HepG2 (cell line): ENCODE results near the gene TMF1. TPM values are rescaled to one million over a fixed set of nuclear protein-coding genes. Genes with fewer than 3 reads are reported as not detected.
A peak's percentile ranks its signal among the peaks of the same experiment; 100 is the strongest.

Experiments
- ATAC-seq: fragments of 200-7000 bp; cut with Tn5 transposase; 3 replicates; pipeline ENCODE4 v1.9.1; 2020; ENCODE audit warnings: mild to moderate bottlenecking, moderate library complexity
- BruUV-seq: library from RNA; stranded (reverse); fragments of 400-500 nt; replicated peaks from 2 replicates; lab custom pipeline; 2021; lab: Mats Ljungman, UMichigan
- CTCF ChIA-PET: fragments of 300-600 bp; formaldehyde crosslinking; extraction: SDS; loops from one replicate; lab custom pipeline; 2021; ENCODE audit warnings: low total read pairs, inconsistent platforms, low intra/inter-chr PET ratio; lab: Yijun Ruan, JAX
- POLR2A ChIA-PET: fragments of 350-600 bp; sonication (Branson Sonifier 250); formaldehyde crosslinking; loops from one replicate; lab custom pipeline; 2020; ENCODE audit warnings: antibody characterized with exemption, inconsistent platforms; lab: Yijun Ruan, JAX
- DNase-seq: peaks from one replicate; pipeline ENCODE4 v3.0.0-alpha.2; 2015; ENCODE audit warnings: low spot score
- FAIRE-seq: peaks from 3 replicates; lab custom pipeline; 2011; peaks lifted over from hg19 to GRCh38; lab: Jason Lieb, UNC
- H2AFZ ChIP-seq: one replicate; pipeline ENCODE4 v1.6.1; 2011; ENCODE audit warnings: low read length, inconsistent platforms
- H3K27ac ChIP-seq: fragments of 300-600 bp; 3 replicates; pipeline ENCODE4 v1.8.0; 2011; ENCODE audit warnings: mixed run types, mild to moderate bottlenecking, mixed read lengths, low read length, inconsistent platforms; ENCODE audit not compliant: insufficient read depth; ENCODE audit errors: extremely low read length
- H3K27me3 ChIP-seq, 2 experiments: fragments of 200-600 bp in 1 of 2; 2 replicates in 1 of 2; 3 replicates in 1 of 2; pipeline versions ENCODE4 v1.6.0 to v1.8.0; 2011; ENCODE audit warnings: low read length in 2 of 2, mild to moderate bottlenecking in 2 of 2, moderate library complexity in 2 of 2, inconsistent platforms in 1 of 2; ENCODE audit not compliant: insufficient read depth in 2 of 2, control insufficient read depth in 1 of 2
- H3K36me3 ChIP-seq, 2 experiments: fragments of 200-600 bp in 1 of 2; replicated peaks in 1 of 2; 2 replicates in 1 of 2; 3 replicates in 1 of 2; pipeline versions ENCODE4 v1.5.1 to v1.8.0; 2011; ENCODE audit warnings: low read length in 2 of 2, inconsistent platforms in 1 of 2; ENCODE audit not compliant: insufficient read depth in 2 of 2, control insufficient read depth in 1 of 2
- H3K4me1 ChIP-seq: 2 replicates; pipeline ENCODE4 v1.5.1; 2012; ENCODE audit warnings: low read length, inconsistent platforms; ENCODE audit not compliant: insufficient read depth
- H3K4me2 ChIP-seq: 2 replicates; pipeline ENCODE4 v1.6.0; 2011; ENCODE audit warnings: low read depth, low read length, inconsistent platforms
- H3K4me3 ChIP-seq, 3 experiments: fragments of 200-600 bp in 1 of 3; sonication (generic), shearing (Covaris generic) in 1 of 3; replicated peaks in 1 of 3; 2 replicates each; pipeline ENCODE4 v1.5.1; 2011 to 2016; ENCODE audit warnings: low read length in 3 of 3, inconsistent platforms in 2 of 3, low read depth in 2 of 3, mild to moderate bottlenecking in 2 of 3, control low read depth in 1 of 3, mixed read lengths in 1 of 3; ENCODE audit not compliant: insufficient read depth in 1 of 3
- H3K79me2 ChIP-seq: one replicate; pipeline ENCODE4 v1.6.1; 2011; ENCODE audit warnings: low read length, inconsistent platforms; ENCODE audit not compliant: insufficient read depth
- H3K9ac ChIP-seq: 2 replicates; pipeline ENCODE4 v1.6.0; 2011; ENCODE audit warnings: mild to moderate bottlenecking, low read depth, low read length, inconsistent platforms; ENCODE audit not compliant: insufficient read depth
- H3K9me3 ChIP-seq: 2 replicates; pipeline ENCODE4 v1.5.1; 2012; ENCODE audit warnings: mild to moderate bottlenecking, low read length
- H4K20me1 ChIP-seq: 2 replicates; pipeline ENCODE4 v1.6.0; 2011; ENCODE audit warnings: inconsistent platforms, mild to moderate bottlenecking, low read length, moderate library complexity; ENCODE audit not compliant: insufficient read depth
- ASH2L ChIP-seq: fragments of 300-600, 200-600 bp; sonication (generic); IDR thresholded peaks from 2 replicates; pipeline ENCODE4 v1.7.0; 2017; ENCODE audit warnings: low read depth, mild to moderate bottlenecking, moderate library complexity, mixed read lengths, low read length; ENCODE audit not compliant: insufficient read length
- FOXA3 ChIP-seq: IDR thresholded peaks from 2 replicates; pipeline ENCODE4 v1.6.1; 2016; ENCODE audit warnings: missing genetic modification reagents, missing compliant biosample characterization
- KLF6 ChIP-seq: IDR thresholded peaks from 2 replicates; pipeline ENCODE4 v1.8.0; 2016; ENCODE audit warnings: missing biosample characterization, missing genetic modification reagents
- NKX3-1 ChIP-seq: sonication (generic); formaldehyde crosslinking; IDR thresholded peaks from 2 replicates; pipeline ENCODE4 v1.5.0; 2020; ENCODE audit warnings: missing genetic modification reagents
- RAD21 ChIP-seq: fragments of 450-650 bp; formaldehyde crosslinking; IDR thresholded peaks from 2 replicates; pipeline ENCODE4 v1.5.0; 2020; ENCODE audit warnings: mild to moderate bottlenecking
- RXRB ChIP-seq: IDR thresholded peaks from 2 replicates; pipeline ENCODE4 v1.6.1; 2016; ENCODE audit warnings: borderline replicate concordance, missing genetic modification reagents, missing compliant biosample characterization
- SALL1 ChIP-seq: sonication (generic); formaldehyde crosslinking; IDR thresholded peaks from 2 replicates; pipeline ENCODE4 v1.8.0; 2022; ENCODE audit warnings: mild to moderate bottlenecking, missing genetic modification reagents
- SMC3 ChIP-seq: IDR thresholded peaks from 2 replicates; pipeline ENCODE4 v1.6.1; 2011; ENCODE audit warnings: low read length, improper control_type of control experiment
- STAG1 ChIP-seq: sonication (generic); formaldehyde crosslinking; IDR thresholded peaks from 2 replicates; pipeline ENCODE4 v1.4.0; 2020; ENCODE audit warnings: missing genetic modification reagents
- XRCC5 ChIP-seq: fragments of 200-400 bp; formaldehyde crosslinking; optimal IDR thresholded peaks from 2 replicates; pipeline ENCODE3; 2017; ENCODE audit warnings: mild to moderate bottlenecking, low read length
- YY1 ChIP-seq: IDR thresholded peaks from 2 replicates; pipeline ENCODE4 v1.6.1; 2011; ENCODE audit warnings: low read length, low read depth, moderate library complexity, mild to moderate bottlenecking; ENCODE audit not compliant: insufficient read depth, insufficient replicate concordance
- ZNF350 ChIP-seq: sonication (generic); formaldehyde crosslinking; IDR thresholded peaks from 2 replicates; pipeline ENCODE4 v1.4.0; 2020; ENCODE audit warnings: mild to moderate bottlenecking, low read depth, missing genetic modification reagents, borderline replicate concordance
- ZNF367 ChIP-seq: sonication (generic); formaldehyde crosslinking; IDR thresholded peaks from 2 replicates; pipeline ENCODE4 v1.4.0; 2020; ENCODE audit warnings: missing genetic modification reagents, borderline replicate concordance
- ZNF614 ChIP-seq: IDR thresholded peaks from 2 replicates; pipeline ENCODE4 v1.6.1; 2018; ENCODE audit warnings: missing biosample characterization, missing genetic modification reagents, inconsistent platforms, borderline replicate concordance
- WGBS: methylation state at CpG from one replicate; pipeline ENCODE4 v1.1.6; 2017; ENCODE audit warnings: low lambda C conversion rate; 5-methylcytosine and 5-hydroxymethylcytosine counted together
- in situ Hi-C: cut with HindIII; loops from 2 replicates; pipeline ENCODE4 v1.10.0; 2017; ENCODE audit warnings: low pct_unique_long_range_greater_than_20kb; ENCODE audit not compliant: extremely low pct_ligation_motif_present
- intact Hi-C: fragments of 100-400 bp; cut with micrococcal nuclease; formaldehyde crosslinking; loops from one replicate; pipeline ENCODE4 v1.10.0; 2022; ENCODE audit not compliant: unreplicated experiment
- polyA plus RNA-seq, 8 experiments: library from polyadenylated mRNA; depleted of rRNA in 3 of 8; stranded (reverse) in 7 of 8; unstranded in 1 of 8; fragments of >200 nt; fragmentation: Illumina TruSeq in 4 of 8; extraction: Trizol in 4 of 8; gene quantifications; 2 replicates each; pipeline versions ENCODE4 v1.2.1 to v1.2.3, GENCODE V29; 2011 to 2016; ENCODE audit warnings: low read depth in 4 of 8, missing spikeins in 1 of 8, mixed read lengths in 1 of 8; ENCODE audit not compliant: insufficient read depth in 1 of 8
- total RNA-seq, 5 experiments: library from RNA; depleted of rRNA; stranded (reverse); fragments of >200 nt; fragmentation: Illumina TruSeq; extraction: Trizol; gene quantifications; 2 replicates each; pipeline ENCODE4 v1.2.3, GENCODE V29; 2016; ENCODE audit warnings: low read depth in 1 of 5
- TF ChIP-seq, protein P1 (sequence below): sonication (generic); formaldehyde crosslinking; IDR thresholded peaks from 2 replicates; pipeline ENCODE4 v1.5.0; 2020; ENCODE audit warnings: mild to moderate bottlenecking, missing genetic modification reagents, borderline replicate concordance
- TF ChIP-seq, protein P2 (sequence below): sonication (generic); formaldehyde crosslinking; IDR thresholded peaks from 2 replicates; pipeline ENCODE4 v1.5.0; 2020; ENCODE audit warnings: mild to moderate bottlenecking, missing genetic modification reagents, moderate library complexity
- TF ChIP-seq, protein P3 (sequence below): sonication (generic); formaldehyde crosslinking; IDR thresholded peaks from 2 replicates; pipeline ENCODE4 v1.4.0; 2020; ENCODE audit warnings: low read depth, mild to moderate bottlenecking, missing genetic modification reagents

TMF1 gene
- total and polyA plus RNA-seq, 2 of the 13 experiments (the other 11 are each of a cell fraction or from before 2014, with no cell fraction given), result 12.1 to 38.4 TPM

DNA sequence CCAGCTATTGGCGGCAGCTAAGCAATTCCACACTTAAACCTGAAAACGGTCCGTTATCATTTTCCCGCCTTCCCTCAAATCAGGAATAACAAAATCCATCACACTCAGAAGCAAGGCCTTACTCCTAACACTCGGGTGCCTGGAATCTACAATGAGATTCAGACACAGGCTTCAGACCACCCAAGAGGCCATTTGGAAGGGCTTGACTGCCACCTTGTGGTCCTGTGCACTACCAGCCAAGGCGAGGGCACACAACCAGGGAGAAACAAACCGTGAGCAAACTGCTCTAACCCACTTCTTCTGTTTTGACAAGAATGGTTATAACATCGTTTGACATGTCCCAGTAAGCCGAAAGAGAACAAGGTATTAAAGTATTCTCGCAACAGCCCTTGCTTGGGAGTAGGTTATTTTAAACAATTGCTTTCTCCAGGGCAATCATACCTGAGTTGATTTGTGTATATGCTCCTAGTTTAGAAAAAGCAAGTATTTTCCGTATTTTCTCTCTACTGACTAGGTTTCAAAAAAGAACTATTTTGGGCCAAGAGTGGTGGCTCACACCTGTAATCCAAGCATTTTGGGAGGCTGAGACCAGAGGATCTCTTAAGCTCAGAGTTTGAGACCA is 79.7 kb downstream of the TMF1 start:
- Histone ChIP-seq H3K27me3 (peaks cover 2 to 23% of the 10 kb centered on the region in 2 experiments; a peak in 4 of 5 replicates), H3K9me3 (no peaks in the 10 kb centered on the region), H2AFZ (no peak overlapping the region), H3K36me3 (peaks cover 0 to 6% of the 10 kb centered on the region in 2 experiments; a peak in 2 of 5 replicates), H4K20me1 (no peaks in the 10 kb centered on the region), H3K27ac (no peak overlapping the region), H3K9ac (no peak overlapping the region), H3K4me2 (no peak overlapping the region), H3K4me1 (no peaks in the 10 kb centered on the region), H3K79me2 (no peaks in the 10 kb centered on the region), H3K4me3 (no peak overlapping the region)
- CTCF ChIA-PET, result interaction anchor here (0.6 to 1.8 kb wide), 3 partner anchors 78 to 96 kb away, joined by 3 to 19 read pairs (median 3); no protein-coding TSS in a partner anchor
- FAIRE-seq (peak; percentile 65), DNase-seq (peak; percentile 63), ATAC-seq (peak; percentile 99)
- POLR2A ChIA-PET, result no interaction called here
- 16% methylated on average over 11 of the region's 11 CpGs for WGBS
- BruUV-seq, result no TSS peak
- intact Hi-C loops (loop anchor here (1.0 to 5.0 kb wide), 5 partner anchors 40 to 1590 kb away; partner anchors contain the start of gene TAFA4), in situ Hi-C loops (loop anchor here (5.0 kb wide), 1 partner anchor 80 kb away; no protein-coding TSS in a partner anchor)
- TF ChIP-seq SALL1 (CRISPR knock-in tag) (0 out of 2 replicates have a peak, but pooled peaks have one; percentile 27), ZNF350 (CRISPR knock-in tag) (no peak), RXRB (CRISPR knock-in tag) (0 out of 2 replicates have a peak, but pooled peaks have one; percentile 17), ASH2L (no peak), NKX3-1 (CRISPR knock-in tag) (no peak), XRCC5 (peak; percentile 61), YY1 (peak; percentile 22), RAD21 (CRISPR knock-in tag) (peak; percentile 88), STAG1 (CRISPR knock-in tag) (peak; percentile 93), SMC3 (peak; percentile 90), ZNF367 (CRISPR knock-in tag) (no peak), FOXA3 (CRISPR knock-in tag) (0 out of 2 replicates have a peak, but pooled peaks have one; percentile 16), KLF6 (CRISPR knock-in tag) (peak; percentile 53; the same call in 1 of the 2 replicates), ZNF614 (CRISPR knock-in tag) (peak; percentile 55; the same call in 1 of the 2 replicates)
- TF ChIP-seq, protein P1, sequence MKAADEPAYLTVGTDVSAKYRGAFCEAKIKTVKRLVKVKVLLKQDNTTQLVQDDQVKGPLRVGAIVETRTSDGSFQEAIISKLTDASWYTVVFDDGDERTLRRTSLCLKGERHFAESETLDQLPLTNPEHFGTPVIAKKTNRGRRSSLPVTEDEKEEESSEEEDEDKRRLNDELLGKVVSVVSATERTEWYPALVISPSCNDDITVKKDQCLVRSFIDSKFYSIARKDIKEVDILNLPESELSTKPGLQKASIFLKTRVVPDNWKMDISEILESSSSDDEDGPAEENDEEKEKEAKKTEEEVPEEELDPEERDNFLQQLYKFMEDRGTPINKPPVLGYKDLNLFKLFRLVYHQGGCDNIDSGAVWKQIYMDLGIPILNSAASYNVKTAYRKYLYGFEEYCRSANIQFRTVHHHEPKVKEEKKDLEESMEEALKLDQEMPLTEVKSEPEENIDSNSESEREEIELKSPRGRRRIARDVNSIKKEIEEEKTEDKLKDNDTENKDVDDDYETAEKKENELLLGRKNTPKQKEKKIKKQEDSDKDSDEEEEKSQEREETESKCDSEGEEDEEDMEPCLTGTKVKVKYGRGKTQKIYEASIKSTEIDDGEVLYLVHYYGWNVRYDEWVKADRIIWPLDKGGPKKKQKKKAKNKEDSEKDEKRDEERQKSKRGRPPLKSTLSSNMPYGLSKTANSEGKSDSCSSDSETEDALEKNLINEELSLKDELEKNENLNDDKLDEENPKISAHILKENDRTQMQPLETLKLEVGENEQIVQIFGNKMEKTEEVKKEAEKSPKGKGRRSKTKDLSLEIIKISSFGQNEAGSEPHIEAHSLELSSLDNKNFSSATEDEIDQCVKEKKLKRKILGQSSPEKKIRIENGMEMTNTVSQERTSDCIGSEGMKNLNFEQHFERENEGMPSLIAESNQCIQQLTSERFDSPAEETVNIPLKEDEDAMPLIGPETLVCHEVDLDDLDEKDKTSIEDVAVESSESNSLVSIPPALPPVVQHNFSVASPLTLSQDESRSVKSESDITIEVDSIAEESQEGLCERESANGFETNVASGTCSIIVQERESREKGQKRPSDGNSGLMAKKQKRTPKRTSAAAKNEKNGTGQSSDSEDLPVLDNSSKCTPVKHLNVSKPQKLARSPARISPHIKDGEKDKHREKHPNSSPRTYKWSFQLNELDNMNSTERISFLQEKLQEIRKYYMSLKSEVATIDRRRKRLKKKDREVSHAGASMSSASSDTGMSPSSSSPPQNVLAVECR (CRISPR knock-in tag), result no peak
- TF ChIP-seq, protein P2, sequence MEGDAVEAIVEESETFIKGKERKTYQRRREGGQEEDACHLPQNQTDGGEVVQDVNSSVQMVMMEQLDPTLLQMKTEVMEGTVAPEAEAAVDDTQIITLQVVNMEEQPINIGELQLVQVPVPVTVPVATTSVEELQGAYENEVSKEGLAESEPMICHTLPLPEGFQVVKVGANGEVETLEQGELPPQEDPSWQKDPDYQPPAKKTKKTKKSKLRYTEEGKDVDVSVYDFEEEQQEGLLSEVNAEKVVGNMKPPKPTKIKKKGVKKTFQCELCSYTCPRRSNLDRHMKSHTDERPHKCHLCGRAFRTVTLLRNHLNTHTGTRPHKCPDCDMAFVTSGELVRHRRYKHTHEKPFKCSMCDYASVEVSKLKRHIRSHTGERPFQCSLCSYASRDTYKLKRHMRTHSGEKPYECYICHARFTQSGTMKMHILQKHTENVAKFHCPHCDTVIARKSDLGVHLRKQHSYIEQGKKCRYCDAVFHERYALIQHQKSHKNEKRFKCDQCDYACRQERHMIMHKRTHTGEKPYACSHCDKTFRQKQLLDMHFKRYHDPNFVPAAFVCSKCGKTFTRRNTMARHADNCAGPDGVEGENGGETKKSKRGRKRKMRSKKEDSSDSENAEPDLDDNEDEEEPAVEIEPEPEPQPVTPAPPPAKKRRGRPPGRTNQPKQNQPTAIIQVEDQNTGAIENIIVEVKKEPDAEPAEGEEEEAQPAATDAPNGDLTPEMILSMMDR (CRISPR knock-in tag), result peak; percentile 94
- TF ChIP-seq, protein P3, sequence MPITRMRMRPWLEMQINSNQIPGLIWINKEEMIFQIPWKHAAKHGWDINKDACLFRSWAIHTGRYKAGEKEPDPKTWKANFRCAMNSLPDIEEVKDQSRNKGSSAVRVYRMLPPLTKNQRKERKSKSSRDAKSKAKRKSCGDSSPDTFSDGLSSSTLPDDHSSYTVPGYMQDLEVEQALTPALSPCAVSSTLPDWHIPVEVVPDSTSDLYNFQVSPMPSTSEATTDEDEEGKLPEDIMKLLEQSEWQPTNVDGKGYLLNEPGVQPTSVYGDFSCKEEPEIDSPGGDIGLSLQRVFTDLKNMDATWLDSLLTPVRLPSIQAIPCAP (CRISPR knock-in tag), result no peak
